Muscle of leg (tissue), 9 donors: ENCODE measurements around the gene SLC6A13. TPM values are rescaled to one million over a fixed set of nuclear protein-coding genes. Genes with fewer than 3 reads are reported as not detected.

ENCODE experiments used
- polyA plus RNA-seq, 8 donors: library from polyadenylated mRNA; unstranded; fragments of 120-200 nt; gene quantifications; one replicate each; pipeline versions ENCODE4 v1.2.1 to v1.2.3, GENCODE V29; 2013; ENCODE audit warnings: inconsistent platforms in 1 of 8, low replicate concordance in 1 of 8; ENCODE audit not compliant: insufficient read length in 8 of 8, insufficient read depth in 1 of 8
- total RNA-seq: library from RNA; stranded (reverse); fragments of 120-200 nt; gene quantifications from one replicate; pipeline ENCODE4 v1.2.4, GENCODE V29; 2013

Gene SLC6A13
- total and polyA plus RNA-seq, 9 donors, result 0.77 to 7.5 (median 2.7) TPM

Other genes with a start within 250 kb of the SLC6A13 start
- 1.1 TPM for gene IQSEC3, start 196.1 kb downstream of the SLC6A13 start, total RNA-seq
- gene IQSEC3, start 196.1 kb downstream of the SLC6A13 start, polyA plus RNA-seq, result 1 to 10 TPM; 2.0 to 4.8 (median 3.0) TPM
- 0.40 TPM for gene SLC6A12, start 48.7 kb downstream of the SLC6A13 start, total RNA-seq
- gene SLC6A12, start 48.7 kb downstream of the SLC6A13 start, polyA plus RNA-seq, result 1 to 10 TPM in 3 of 8 donors, under 1 TPM in 5; 0.25 to 1.6 (median 0.41) TPM
- 36.8 TPM for gene KDM5A, start 126.5 kb upstream of the SLC6A13 start, total RNA-seq
- 10 to 100 TPM; 15.8 to 29.3 (median 22.7) TPM for gene KDM5A, start 126.5 kb upstream of the SLC6A13 start, polyA plus RNA-seq
- gene CCDC77, start 138.8 kb upstream of the SLC6A13 start, total RNA-seq, result 7.4 TPM
- gene CCDC77, start 138.8 kb upstream of the SLC6A13 start, polyA plus RNA-seq, result 10 to 100 TPM in 3 of 8 donors, 1 to 10 TPM in 5; 7.4 to 11.0 (median 9.5) TPM
- 6.0 TPM for gene B4GALNT3, start 197.1 kb upstream of the SLC6A13 start, total RNA-seq
- 10 to 100 TPM in 3 of 8 donors, 1 to 10 TPM in 5; 8.4 to 12.4 (median 9.4) TPM for gene B4GALNT3, start 197.1 kb upstream of the SLC6A13 start, polyA plus RNA-seq